GM12872 (cell line): Measurements from ENCODE around the gene DENR.
"Not testable (repeated sequence)": the region's sequence is repeated elsewhere in the genome, so short reads cannot be mapped to it uniquely, and the experiment has no call there.

ENCODE experiments used
- CTCF ChIP-seq: IDR thresholded peaks from 3 replicates; pipeline ENCODE4 v1.5.1; 2011; ENCODE audit warnings: low read depth, mild to moderate bottlenecking, low read length, moderate library complexity; ENCODE audit not compliant: insufficient read depth

Gene DENR

GRCh38 chr12:122752464-122753318 lies at the start of gene DENR:
TSS of gene DENR (plus strand) at chr12:122752824. CDS start at chr12:122753702, 878 bp downstream.
- peak; percentile 94 for TF ChIP-seq CTCF

GRCh38 chr12:122702890-122703611 lies 49.6 kb upstream of the DENR start, which contains the start of gene HCAR2:
TSS of gene HCAR2 (minus strand) at chr12:122703357. CDS start at chr12:122703283, 74 bp downstream.
- TF ChIP-seq CTCF: not testable (repeated sequence)

- TF ChIP-seq CTCF: not testable (repeated sequence)
Measured at GRCh38 chr12:122716658-122717057, 36.0 kb upstream of the DENR start, which contains the start of gene HCAR3. TSS of gene HCAR3 (minus strand) at chr12:122716811. CDS start at chr12:122716737, 74 bp downstream.

GRCh38 chr12:122721057-122721545 lies 31.5 kb upstream of the DENR start:
- no peak for TF ChIP-seq CTCF

- no peak for TF ChIP-seq CTCF
Measured at GRCh38 chr12:122722387-122722786, 30.2 kb upstream of the DENR start.

- TF ChIP-seq CTCF: no peak
Measured at GRCh38 chr12:122724641-122725243, 27.9 kb upstream of the DENR start.
